Lung (tissue), 12 donors: ENCODE results near the gene TRAM2. TPM values are rescaled to one million over a fixed set of nuclear protein-coding genes. Genes with fewer than 3 reads are reported as not detected.

ENCODE experiments used
- ATAC-seq: fragments of 200-7000 bp; cut with Tn5 transposase; one replicate; pipeline ENCODE4 v1.9.1; 2020; ENCODE audit warnings: moderate number of reproducible peaks; ENCODE audit not compliant: insufficient read depth, low FRiP score
- DNase-seq, 3 donors: peaks; one replicate each; pipeline ENCODE4 v3.0.0-alpha.2; 2013 to 2017
- H3K27ac ChIP-seq, 2 donors: one replicate each; pipeline ENCODE4 v1.5.1; 2013; ENCODE audit warnings: mild to moderate bottlenecking in 2 of 2, moderate library complexity in 2 of 2, control low read depth in 1 of 2, inconsistent platforms in 1 of 2, low read depth in 1 of 2, low read length in 1 of 2
- H3K27me3 ChIP-seq, 3 donors: one replicate each; pipeline ENCODE4 v1.5.1; 2013; ENCODE audit warnings: low read length in 2 of 3; ENCODE audit not compliant: control insufficient read depth in 3 of 3, insufficient read depth in 3 of 3
- H3K36me3 ChIP-seq, 4 donors: one replicate each; pipeline ENCODE4 v1.5.1; 2013; ENCODE audit warnings: low read length in 4 of 4, mild to moderate bottlenecking in 1 of 4, moderate library complexity in 1 of 4; ENCODE audit not compliant: control insufficient read depth in 4 of 4, insufficient read depth in 4 of 4
- H3K4me1 ChIP-seq, 5 donors: one replicate each; pipeline ENCODE4 v1.5.1; 2013; ENCODE audit warnings: low read length in 5 of 5, mild to moderate bottlenecking in 2 of 5, moderate library complexity in 1 of 5; ENCODE audit not compliant: control insufficient read depth in 5 of 5, insufficient read depth in 5 of 5
- H3K4me3 ChIP-seq: one replicate; pipeline ENCODE4 v1.5.1; 2013; ENCODE audit warnings: mild to moderate bottlenecking, control low read depth, moderate library complexity
- H3K9ac ChIP-seq, 2 donors: one replicate each; pipeline ENCODE4 v1.5.1; 2013; ENCODE audit warnings: low read length in 2 of 2, control low read depth in 1 of 2; ENCODE audit not compliant: insufficient read depth in 1 of 2
- H3K9me3 ChIP-seq, 4 donors: one replicate each; pipeline ENCODE4 v1.5.1; 2013; ENCODE audit warnings: low read length in 3 of 4, mild to moderate bottlenecking in 1 of 4, moderate library complexity in 1 of 4; ENCODE audit not compliant: control insufficient read depth in 4 of 4, insufficient read depth in 3 of 4
- CTCF ChIP-seq: IDR thresholded peaks from 2 replicates; pipeline ENCODE4 v1.5.1; 2012; ENCODE audit warnings: mild to moderate bottlenecking; ENCODE audit errors: control extremely low read depth, extremely low read depth
- WGBS, 2 donors: extraction: QIAGEN DNeasy Blood & Tissue Kit; methylation state at CpG; one replicate each; pipeline ENCODE4 v1.1.7; 2013; 5-methylcytosine and 5-hydroxymethylcytosine counted together
- polyA plus RNA-seq, 2 donors: library from polyadenylated mRNA; stranded (reverse); fragments of 200-250 nt; gene quantifications; one replicate each; pipeline ENCODE4 v1.2.1, GENCODE V29; 2013
- total RNA-seq, 2 donors: library from RNA; depleted of rRNA in 1 of 2; stranded (reverse); fragments of >200 nt in 1 of 2; gene quantifications; one replicate each; pipeline ENCODE4 v1.2.1, GENCODE V29; 2014 to 2021
- donor health status: control.
- donor health status: control.
- donor health status: Bipolar disorder and iron deficiency.
- donor health status: healthy.
- donor health status: DM: yes; HTN: yes; CAD: no.

Gene TRAM2
- total and polyA plus RNA-seq, 4 donors: 4.4 to 33.4 (median 15.2) TPM

GRCh38 chr6:52574709-52575501, 2.0 kb downstream of the TRAM2 start:
- 27 to 33% methylated on average over 13 of the region's 13 CpGs for WGBS, 2 donors
- peak overlapping the region; percentile 66 for H3K4me3 ChIP-seq
- ATAC-seq (no peak), DNase-seq (peak; percentile 23 to 56 (median 51))
- no peaks in the 10 kb centered on the region for H3K27me3 ChIP-seq
- no peak overlapping the region for H3K9ac ChIP-seq
- no peak for TF ChIP-seq CTCF
- H3K27ac ChIP-seq: peak overlapping the region; percentile 59 to 87
- H3K36me3 ChIP-seq: no peaks in the 10 kb centered on the region
- peaks cover 17 to 59% (median 24%) of the 10 kb centered on the region in 5 donors for H3K4me1 ChIP-seq
- H3K9me3 ChIP-seq: no peaks in the 10 kb centered on the region

DNA sequence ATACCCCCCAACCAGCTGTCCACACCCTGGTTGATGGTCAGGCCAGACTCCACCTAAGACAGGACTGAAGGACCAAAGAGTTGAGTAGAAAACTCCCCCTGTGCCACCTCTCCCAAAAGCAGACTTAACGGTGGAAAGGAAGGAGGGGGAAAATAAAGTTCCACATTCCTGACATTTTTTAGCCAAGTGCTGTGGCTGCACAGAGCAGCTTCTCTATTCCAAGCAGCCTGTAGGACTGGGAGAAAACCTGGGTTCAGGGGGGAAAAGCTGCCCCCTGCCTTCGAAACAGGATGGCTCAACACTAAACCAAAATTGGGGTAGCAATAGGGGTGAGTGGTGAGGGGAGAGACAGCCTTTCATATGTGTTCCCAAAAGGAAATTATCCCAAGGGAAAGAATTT, 3.6 kb downstream of the TRAM2 start:
- peak overlapping the region; percentile 45 to 65 for H3K27ac ChIP-seq
- no peaks in the 10 kb centered on the region for H3K27me3 ChIP-seq
- H3K4me1 ChIP-seq: peaks cover 16 to 63% (median 26%) of the 10 kb centered on the region in 5 donors
- 36 to 41% methylated on average over 2 of the region's 2 CpGs for WGBS, 2 donors
- no peaks in the 10 kb centered on the region for H3K9me3 ChIP-seq
- no peak overlapping the region for H3K4me3 ChIP-seq
- ATAC-seq (no peak), DNase-seq (peak; percentile 44 to 65 (median 61))
- H3K9ac ChIP-seq: no peak overlapping the region
- no peaks in the 10 kb centered on the region for H3K36me3 ChIP-seq
- no peak for TF ChIP-seq CTCF

DNA sequence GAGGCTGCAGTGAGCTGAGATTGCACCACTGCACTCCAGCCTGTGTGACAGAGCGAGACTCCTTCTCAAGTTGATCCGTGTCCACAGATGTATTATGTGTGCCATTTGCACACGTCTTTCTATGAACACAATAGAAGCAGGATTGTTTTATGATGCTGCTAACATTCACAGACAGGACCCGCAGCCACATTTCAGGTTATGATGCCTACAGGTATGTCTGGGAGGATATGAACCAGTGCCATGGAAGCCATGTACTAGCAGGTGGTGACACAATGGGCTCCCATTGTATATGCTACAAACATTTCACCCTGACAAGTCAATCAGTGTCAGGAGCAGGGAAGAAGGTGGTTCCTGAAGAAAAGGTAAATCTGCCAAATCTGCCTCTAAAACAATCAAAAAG, 4.3 kb downstream of the TRAM2 start:
- ATAC-seq (no peak), DNase-seq (no peak)
- no peaks in the 10 kb centered on the region for H3K9me3 ChIP-seq
- peak overlapping the region in 1 of 2 donors; percentile 52 for H3K27ac ChIP-seq
- no peaks in the 10 kb centered on the region for H3K27me3 ChIP-seq
- WGBS, 2 donors: 91 to 95% methylated on average over 4 of the region's 4 CpGs
- TF ChIP-seq CTCF: no peak
- H3K4me3 ChIP-seq: no peak overlapping the region
- H3K4me1 ChIP-seq: peaks cover 19 to 55% (median 24%) of the 10 kb centered on the region in 5 donors
- H3K36me3 ChIP-seq: no peaks in the 10 kb centered on the region
- H3K9ac ChIP-seq: no peak overlapping the region
